ENCODE data around the gene MAPK8IP3.

Gene MAPK8IP3

DNA sequence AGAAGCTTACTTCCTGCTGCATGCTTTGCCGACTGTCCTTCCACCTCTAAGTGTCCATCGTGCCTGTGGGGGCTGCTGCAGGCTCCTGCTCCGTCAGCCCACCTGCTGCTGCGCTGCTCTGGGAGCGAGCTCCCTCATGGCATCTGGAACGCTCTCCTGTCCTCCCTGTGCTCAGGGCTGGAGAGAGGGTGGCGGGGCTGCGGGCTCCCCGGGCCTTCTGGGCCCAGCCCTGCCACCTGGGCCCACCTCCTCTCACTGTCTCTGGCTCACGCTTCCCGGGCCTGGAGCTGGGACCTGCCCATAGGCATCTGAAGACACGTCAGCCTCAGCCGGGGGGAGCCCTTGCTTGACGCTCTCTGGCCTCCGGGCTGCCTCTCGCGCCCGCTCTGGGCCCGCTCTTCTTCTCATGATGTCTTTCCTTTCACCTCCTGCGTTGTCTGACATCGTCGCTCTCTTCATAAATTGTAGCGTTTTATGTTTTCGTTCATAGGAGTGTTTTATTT is 38.4 kb downstream of the MAPK8IP3 start:
- H3K9me3 ChIP-seq (ENCODE audit: insufficient read depth, low read length), result peaks cover under 1% of the 10 kb centered on the region; the same call in 1 of the 2 replicates
- H3K4me2 ChIP-seq (ENCODE audit: low read depth, low read length, poor library complexity, severe bottlenecking), result no peak overlapping the region
- H3K79me2 ChIP-seq (ENCODE audit: insufficient read depth, low read length), result no peaks in the 10 kb centered on the region
- no peaks in the 10 kb centered on the region for H3K27me3 ChIP-seq (ENCODE audit: low read length)
- H3K4me3 ChIP-seq (ENCODE audit: insufficient read depth, low read length, poor library complexity, severe bottlenecking), result no peak overlapping the region
- no peaks in the 10 kb centered on the region for H3K9me2 ChIP-seq (replicated peaks; ENCODE audit: insufficient read depth, low read length)
- no peaks in the 10 kb centered on the region for H4K20me1 ChIP-seq (ENCODE audit: low read depth, low read length)
- H3K27ac ChIP-seq (ENCODE audit: low read depth, low read length), result no peak overlapping the region
- H3K9ac ChIP-seq (ENCODE audit: low read length), result no peak overlapping the region
- H3F3A ChIP-seq (ENCODE audit: insufficient read depth), result no peaks in the 10 kb centered on the region
- H3K36me3 ChIP-seq (ENCODE audit: low read length), result no peaks in the 10 kb centered on the region
- no peak for TF ChIP-seq CTCF (IDR thresholded peaks at IDR 0.05; ENCODE audit: insufficient read depth, low read length, poor library complexity, severe bottlenecking)
- no peak for TF ChIP-seq EZH2phosphoT487 (conservative IDR thresholded peaks at IDR 0.05; ENCODE audit: low read length)
- H2AFZ ChIP-seq (ENCODE audit: low read depth, low read length, severe bottlenecking), result no peak overlapping the region

DNA sequence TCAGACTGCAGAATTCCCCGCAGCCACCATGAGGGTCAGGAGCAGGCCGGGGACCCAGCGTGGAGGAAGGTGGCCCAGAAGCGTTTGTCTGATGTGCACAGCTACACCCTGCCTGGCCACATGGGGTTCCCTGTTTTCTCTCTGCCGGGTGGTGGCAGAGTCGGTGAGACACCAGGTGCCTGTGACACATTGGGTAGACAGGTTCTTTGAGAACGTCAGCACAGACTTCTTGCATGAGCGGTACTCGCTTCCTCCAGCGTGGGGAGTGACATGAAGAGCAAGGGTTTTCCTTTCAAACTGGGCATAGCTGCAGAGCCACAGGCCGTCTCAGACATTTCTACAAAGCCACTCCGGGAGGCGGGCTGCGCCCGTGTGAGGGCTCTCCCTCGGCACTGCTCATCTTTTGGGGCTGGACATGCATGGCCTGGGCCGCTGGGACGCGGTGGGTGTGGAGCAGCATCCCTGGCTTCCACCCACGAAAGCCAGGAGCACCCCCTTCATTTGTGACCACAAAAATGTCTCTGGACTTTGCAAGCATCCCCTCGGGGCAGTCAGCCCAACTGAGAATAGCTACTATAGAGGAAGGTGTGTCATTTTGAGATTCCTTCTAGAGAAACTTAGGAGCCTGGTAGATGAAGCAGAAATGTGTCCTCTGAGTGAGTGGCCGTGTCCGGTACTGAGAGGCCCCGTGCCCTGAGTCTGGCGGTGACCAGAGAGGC is 39.3 kb downstream of the MAPK8IP3 start:
- Histone ChIP-seq H4K20me1 (ENCODE audit: low read depth, low read length) (no peaks in the 10 kb centered on the region), H2AFZ (ENCODE audit: low read depth, low read length, severe bottlenecking) (no peak overlapping the region), H3K9ac (ENCODE audit: low read length) (no peak overlapping the region), H3K9me3 (ENCODE audit: insufficient read depth, low read length) (no peaks in the 10 kb centered on the region), H3K27ac (ENCODE audit: low read depth, low read length) (no peak overlapping the region), H3K27me3 (ENCODE audit: low read length) (no peaks in the 10 kb centered on the region), H3K4me2 (ENCODE audit: low read depth, low read length, poor library complexity, severe bottlenecking) (no peak overlapping the region), H3K4me3 (ENCODE audit: insufficient read depth, low read length, poor library complexity, severe bottlenecking) (no peak overlapping the region), H3K36me3 (ENCODE audit: low read length) (no peaks in the 10 kb centered on the region), H3K9me2 (replicated peaks; ENCODE audit: insufficient read depth, low read length) (no peaks in the 10 kb centered on the region), H3F3A (ENCODE audit: insufficient read depth) (no peaks in the 10 kb centered on the region), H3K79me2 (ENCODE audit: insufficient read depth, low read length) (no peaks in the 10 kb centered on the region)
- TF ChIP-seq EZH2phosphoT487 (conservative IDR thresholded peaks at IDR 0.05; ENCODE audit: low read length), result no peak
- TF ChIP-seq CTCF (IDR thresholded peaks at IDR 0.05; ENCODE audit: insufficient read depth, low read length, poor library complexity, severe bottlenecking), result no peak

DNA sequence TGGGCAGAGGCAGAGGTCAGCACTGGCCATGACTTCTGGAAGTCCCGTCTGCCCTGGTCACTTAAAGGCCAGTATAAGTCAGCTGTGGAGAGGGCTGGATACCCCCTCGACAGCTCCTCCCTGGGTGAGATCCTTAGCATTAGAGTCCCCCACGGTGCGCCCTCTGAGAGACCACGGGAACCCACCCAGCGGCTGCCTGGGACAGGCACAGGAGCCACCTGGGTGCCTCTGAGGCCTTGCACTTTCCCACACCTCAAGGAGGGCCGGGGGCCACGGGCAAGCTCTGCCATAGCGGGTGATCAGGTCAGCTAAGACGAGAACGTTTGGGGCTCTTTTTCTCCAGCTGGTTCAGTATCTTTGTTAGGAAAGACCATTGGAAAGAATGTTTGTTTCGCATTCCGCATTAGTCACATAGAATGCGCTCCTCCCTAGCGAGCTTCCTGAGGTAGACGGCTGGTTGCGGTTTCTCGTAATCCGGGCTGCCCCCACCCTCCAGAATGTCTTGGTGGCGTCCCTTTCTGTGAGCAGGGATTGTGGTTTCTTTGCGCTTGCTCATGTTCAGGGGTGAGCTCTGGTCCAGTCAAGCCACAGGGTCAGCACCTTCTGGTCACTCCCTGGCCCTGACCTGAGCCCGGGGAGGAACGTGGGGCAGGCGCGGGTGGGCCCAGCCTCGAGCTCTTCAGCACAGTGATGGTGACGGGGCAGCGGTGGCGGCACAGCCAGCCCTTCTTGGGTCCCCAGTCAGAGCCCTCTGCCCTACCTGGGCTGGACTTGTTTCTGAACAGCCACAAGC is 40.1 kb downstream of the MAPK8IP3 start:
- TF ChIP-seq EZH2phosphoT487 (conservative IDR thresholded peaks at IDR 0.05; ENCODE audit: low read length) (no peak), CTCF (IDR thresholded peaks at IDR 0.05; ENCODE audit: insufficient read depth, low read length, poor library complexity, severe bottlenecking) (no peak)
- H3K4me2 ChIP-seq (ENCODE audit: low read depth, low read length, poor library complexity, severe bottlenecking), result no peak overlapping the region

More for the DNA sequence above, 40.1 kb downstream of the MAPK8IP3 start:
- Histone ChIP-seq H3K27ac (ENCODE audit: low read depth, low read length) (no peak overlapping the region), H4K20me1 (ENCODE audit: low read depth, low read length) (no peaks in the 10 kb centered on the region), H3K9ac (ENCODE audit: low read length) (no peak overlapping the region), H3K9me2 (replicated peaks; ENCODE audit: insufficient read depth, low read length) (no peaks in the 10 kb centered on the region), H3K4me3 (ENCODE audit: insufficient read depth, low read length, poor library complexity, severe bottlenecking) (no peak overlapping the region), H3K9me3 (ENCODE audit: insufficient read depth, low read length) (no peaks in the 10 kb centered on the region), H3K36me3 (ENCODE audit: low read length) (no peaks in the 10 kb centered on the region), H3K79me2 (ENCODE audit: insufficient read depth, low read length) (no peaks in the 10 kb centered on the region), H3K27me3 (ENCODE audit: low read length) (no peaks in the 10 kb centered on the region), H3F3A (ENCODE audit: insufficient read depth) (no peaks in the 10 kb centered on the region), H2AFZ (ENCODE audit: low read depth, low read length, severe bottlenecking) (no peak overlapping the region)

Data from SU-DHL-6 (cell line).